Endodermal cell (in vitro differentiated cells): ENCODE results near the gene ZNF516. TPM values are rescaled to one million over a fixed set of nuclear protein-coding genes. Genes with fewer than 3 reads are reported as not detected.

Experiments used
- DNase-seq: peaks from one replicate; pipeline ENCODE4 v3.0.0-alpha.2; 2017
- H3K27ac ChIP-seq: 2 replicates; pipeline ENCODE4 v1.5.1; 2013; ENCODE audit warnings: mild to moderate bottlenecking, low read depth, low read length, moderate library complexity
- H3K27me3 ChIP-seq: 2 replicates; pipeline ENCODE4 v1.6.1; 2013; ENCODE audit warnings: mild to moderate bottlenecking, low read length, moderate library complexity; ENCODE audit not compliant: insufficient read depth, control insufficient read depth, poor library complexity, severe bottlenecking
- H3K36me3 ChIP-seq: 2 replicates; pipeline ENCODE4 v1.7.0; 2013; ENCODE audit warnings: mild to moderate bottlenecking, low read length, moderate library complexity; ENCODE audit not compliant: control insufficient read depth, insufficient read depth
- H3K4me1 ChIP-seq: one replicate; pipeline ENCODE4 v1.7.0; 2013; ENCODE audit warnings: low read length; ENCODE audit not compliant: control insufficient read depth, insufficient read depth
- H3K4me3 ChIP-seq: 2 replicates; pipeline ENCODE4 v1.5.1; 2013; ENCODE audit warnings: mild to moderate bottlenecking, low read length, moderate library complexity
- H3K9ac ChIP-seq: 2 replicates; pipeline ENCODE4 v1.6.1; 2013; ENCODE audit warnings: mild to moderate bottlenecking, low read length, moderate library complexity; ENCODE audit not compliant: poor library complexity, severe bottlenecking; ENCODE audit errors: extremely low read depth
- H3K9me3 ChIP-seq: 2 replicates; pipeline ENCODE4 v1.6.1; 2013; ENCODE audit warnings: mild to moderate bottlenecking, low read length, moderate library complexity; ENCODE audit not compliant: control insufficient read depth
- H3K27ac Mint-ChIP-seq: 2 replicates; pipeline ENCODE4 v1.8.0; 2020; ENCODE audit warnings: mixed read lengths
- H3K27me3 Mint-ChIP-seq: 2 replicates; pipeline ENCODE4 v1.8.0; 2021; ENCODE audit warnings: mild to moderate bottlenecking, mixed read lengths; ENCODE audit not compliant: insufficient read depth
- H3K36me3 Mint-ChIP-seq: 2 replicates; pipeline ENCODE4 v1.8.0; 2020; ENCODE audit warnings: low read depth, mixed read lengths
- H3K4me1 Mint-ChIP-seq: 2 replicates; pipeline ENCODE4 v1.8.0; 2020; ENCODE audit warnings: mixed read lengths
- H3K4me3 Mint-ChIP-seq: 2 replicates; pipeline ENCODE4 v1.8.0; 2020; ENCODE audit warnings: mild to moderate bottlenecking, moderate library complexity, mixed read lengths
- H3K9me3 Mint-ChIP-seq: 2 replicates; pipeline ENCODE4 v1.8.0; 2020; ENCODE audit warnings: mild to moderate bottlenecking, mixed read lengths
- CTCF ChIP-seq: fragments of 200-600 bp; sonication (generic); conservative IDR thresholded peaks from 2 replicates; pipeline ENCODE4 v1.5.0; 2021; ENCODE audit warnings: antibody characterized with exemption, mild to moderate bottlenecking
- WGBS, 2 experiments: methylation state at CpG; one replicate each; pipeline versions ENCODE4 v1.1.5 to v1.1.7; 2013; ENCODE audit warnings: missing lambda C conversion rate in 2 of 2, mixed read lengths in 1 of 2; ENCODE audit not compliant: insufficient coverage in 1 of 2, insufficient read length in 1 of 2; 5-methylcytosine and 5-hydroxymethylcytosine counted together
- total RNA-seq, 2 donors: library from RNA; stranded (reverse); fragmentation: NEBNext Ultra II Directional in 1 of 2; extraction: Animal tissue kit (Norgen Biotek cat#: 25700) in 1 of 2; gene quantifications; 2 replicates in 1 of 2; 3 replicates in 1 of 2; pipeline ENCODE4 v1.2.1, GENCODE V29; 2021

The ZNF516 gene
- total RNA-seq, 2 donors from 2014 or later, result 60.2 to 77.9 TPM

- H3K9me3 ChIP-seq, result no peaks in the 10 kb centered on the region
- no peaks in the 10 kb centered on the region for H3K27me3 ChIP-seq
- no peak overlapping the region for H3K4me3 ChIP-seq
- no peak for TF ChIP-seq CTCF
- H3K27me3 Mint-ChIP-seq, result no peaks in the 10 kb centered on the region
- H3K4me3 Mint-ChIP-seq, result no peak overlapping the region
- no peaks in the 10 kb centered on the region for H3K9me3 Mint-ChIP-seq
- peaks cover 10% of the 10 kb centered on the region for H3K4me1 ChIP-seq
- H3K9ac ChIP-seq, result no peak overlapping the region
- no peaks in the 10 kb centered on the region for H3K36me3 Mint-ChIP-seq
- H3K27ac Mint-ChIP-seq, result no peak overlapping the region
- no peak overlapping the region for H3K27ac ChIP-seq
- peaks cover 59% of the 10 kb centered on the region for H3K4me1 Mint-ChIP-seq
- no peak for DNase-seq
- no peaks in the 10 kb centered on the region for H3K36me3 ChIP-seq
- WGBS, 2 experiments, result 96 to 97% methylated on average over 3 of the region's 3 CpGs
Measured at GRCh38 chr18:76421685-76422078, 73.4 kb downstream of the ZNF516 start.

- Histone ChIP-seq H3K4me3 (no peak overlapping the region), H3K36me3 (no peaks in the 10 kb centered on the region), H3K9ac (no peak overlapping the region), H3K27me3 (no peaks in the 10 kb centered on the region), H3K9me3 (no peaks in the 10 kb centered on the region), H3K4me1 (peaks cover 8% of the 10 kb centered on the region), H3K27ac (no peak overlapping the region)
- TF ChIP-seq CTCF, result no peak
- no peak overlapping the region for H3K27ac Mint-ChIP-seq
- H3K4me3 Mint-ChIP-seq, result no peak overlapping the region
- H3K27me3 Mint-ChIP-seq, result no peaks in the 10 kb centered on the region
- H3K4me1 Mint-ChIP-seq, result peaks cover 55% of the 10 kb centered on the region
- 91% methylated on average over 9 to 13 of the region's 13 CpGs for WGBS, 2 experiments
- peak; percentile 58 for DNase-seq
- H3K9me3 Mint-ChIP-seq, result no peaks in the 10 kb centered on the region
- H3K36me3 Mint-ChIP-seq, result no peaks in the 10 kb centered on the region
Measured at GRCh38 chr18:76420898-76421684, 74.0 kb downstream of the ZNF516 start.

GRCh38 chr18:76419811-76420210, 75.2 kb downstream of the ZNF516 start:
- H3K36me3 Mint-ChIP-seq, result no peaks in the 10 kb centered on the region
- no peak overlapping the region for H3K4me3 Mint-ChIP-seq
- WGBS, 2 experiments, result 90 to 96% methylated on average over 2 to 3 of the region's 3 CpGs
- H3K9ac ChIP-seq, result no peak overlapping the region
- no peaks in the 10 kb centered on the region for H3K9me3 ChIP-seq
- H3K4me3 ChIP-seq, result no peak overlapping the region
- H3K27ac ChIP-seq, result no peak overlapping the region
- no peaks in the 10 kb centered on the region for H3K27me3 ChIP-seq
- peaks cover 45% of the 10 kb centered on the region for H3K4me1 Mint-ChIP-seq
- no peaks in the 10 kb centered on the region for H3K27me3 Mint-ChIP-seq
- H3K4me1 ChIP-seq, result peaks cover 5% of the 10 kb centered on the region
- no peak for TF ChIP-seq CTCF
- H3K36me3 ChIP-seq, result no peaks in the 10 kb centered on the region
- no peaks in the 10 kb centered on the region for H3K9me3 Mint-ChIP-seq
- peak; percentile 56 for DNase-seq
- H3K27ac Mint-ChIP-seq, result no peak overlapping the region
